GM19351 (cell line): ENCODE results near the gene ALDH1L1.

Source experiments
- ATAC-seq: cut with Tn5 transposase; IDR thresholded peaks from one replicate; pipeline ENCODE4 v1.9.1; 2021; ENCODE audit warnings: mild to moderate bottlenecking, moderate library complexity; ENCODE audit not compliant: unreplicated experiment

The ALDH1L1 gene

DNA sequence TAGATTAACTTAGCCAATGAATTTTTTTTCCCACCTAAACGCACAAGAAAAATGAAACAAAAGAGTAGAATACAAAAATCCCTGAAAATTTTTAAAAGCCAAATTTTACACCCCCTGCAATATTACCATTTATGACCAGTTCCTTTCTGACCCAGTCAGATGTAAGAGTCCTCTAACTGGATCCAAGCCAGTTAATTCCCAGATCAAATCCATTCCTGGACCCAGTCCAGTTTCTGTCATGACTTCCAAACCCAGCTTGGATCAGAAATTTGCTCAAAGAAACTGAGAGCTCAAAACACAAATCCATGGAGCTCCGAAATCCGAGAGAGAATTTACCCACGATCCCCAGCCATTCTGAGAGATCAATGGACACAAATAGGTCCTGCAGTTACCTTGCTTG is 17.0 kb upstream of the ALDH1L1 start:
- no peak for ATAC-seq

DNA sequence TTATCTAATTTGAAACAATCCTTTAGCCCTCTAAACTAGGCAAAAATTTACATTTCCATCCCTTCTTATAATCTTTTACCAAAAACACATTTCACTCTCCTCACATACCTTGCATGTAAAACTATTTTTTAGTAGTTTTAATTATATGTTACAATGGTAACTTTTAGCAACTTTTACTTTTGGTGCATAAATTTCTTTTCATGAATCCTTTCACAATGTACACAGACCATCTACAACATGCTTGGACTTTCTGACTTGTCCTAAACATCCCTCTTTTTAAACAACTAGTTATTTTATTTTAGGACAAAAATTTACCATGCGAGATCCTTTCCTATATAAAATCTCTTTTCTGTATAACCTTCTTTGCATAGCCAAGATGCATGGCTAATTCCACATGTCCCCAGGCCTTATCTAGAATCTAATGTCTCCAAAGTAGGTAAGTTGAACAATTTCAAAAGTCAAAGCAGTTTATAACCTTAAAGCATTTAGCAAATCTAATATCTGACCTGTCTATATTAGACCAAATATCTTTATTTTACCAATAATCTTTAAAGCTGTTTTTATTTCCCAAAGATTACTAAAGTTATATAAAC is 14.4 kb upstream of the ALDH1L1 start:
- no peak for ATAC-seq

DNA sequence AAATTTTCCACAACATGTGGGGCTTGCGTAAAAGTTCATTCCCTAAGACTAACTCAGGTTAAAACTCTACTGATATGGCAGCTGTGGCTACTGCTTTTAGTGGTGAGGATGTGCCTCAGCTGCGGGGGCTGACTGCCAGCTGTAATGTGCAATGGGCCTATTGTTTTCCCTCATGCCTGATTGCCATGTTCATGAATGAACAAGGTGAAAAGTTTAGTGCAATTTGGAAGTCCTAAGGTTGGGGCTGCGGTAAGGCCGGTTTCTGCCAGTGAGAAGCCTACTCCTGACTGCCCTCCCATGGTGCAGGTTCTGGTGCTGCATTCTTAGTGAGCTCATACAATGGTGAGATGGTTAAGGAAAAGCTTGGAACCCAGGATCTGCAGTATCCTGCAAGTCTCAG is 10.9 kb upstream of the ALDH1L1 start:
- no peak for ATAC-seq

DNA sequence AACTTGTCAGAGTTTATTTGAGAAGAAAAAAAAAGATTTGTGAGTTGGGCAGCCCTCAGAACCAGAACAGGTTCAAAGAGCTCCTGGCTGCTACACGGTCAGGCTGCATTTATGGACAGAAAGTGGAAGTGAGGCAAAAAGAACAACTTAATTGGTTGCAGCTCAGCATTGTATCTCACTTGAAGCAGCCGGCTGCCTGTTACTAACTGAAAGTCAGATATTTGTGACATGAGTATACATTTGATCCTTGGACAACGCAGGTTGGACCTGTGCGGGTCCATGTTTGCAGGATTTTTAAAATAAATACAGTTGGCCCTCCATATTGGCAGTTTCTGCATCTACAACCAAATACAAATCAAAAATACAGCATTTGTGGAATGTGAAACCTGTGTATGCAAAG is 7.5 kb upstream of the ALDH1L1 start:
- no peak for ATAC-seq

DNA sequence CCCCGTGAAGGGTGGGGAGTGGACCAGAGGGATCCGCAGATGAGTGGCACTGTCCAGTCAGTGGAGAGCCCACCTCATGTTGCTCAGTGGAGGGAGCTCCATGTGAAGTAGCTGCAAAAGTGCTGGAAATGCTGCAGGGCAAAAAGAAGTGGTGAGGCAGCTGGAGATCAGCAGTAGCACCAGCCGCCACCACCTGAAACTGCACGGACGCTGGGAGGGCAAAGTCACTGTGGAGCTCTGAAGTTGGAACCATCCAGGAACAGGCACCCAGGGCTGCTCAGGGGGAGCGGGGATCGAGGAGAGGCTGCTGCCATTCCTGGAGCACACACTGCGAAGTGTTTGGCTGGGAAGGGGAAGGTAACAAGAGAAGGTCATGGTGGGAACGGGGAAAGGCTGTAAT is 6.4 kb upstream of the ALDH1L1 start:
- ATAC-seq = no peak

DNA sequence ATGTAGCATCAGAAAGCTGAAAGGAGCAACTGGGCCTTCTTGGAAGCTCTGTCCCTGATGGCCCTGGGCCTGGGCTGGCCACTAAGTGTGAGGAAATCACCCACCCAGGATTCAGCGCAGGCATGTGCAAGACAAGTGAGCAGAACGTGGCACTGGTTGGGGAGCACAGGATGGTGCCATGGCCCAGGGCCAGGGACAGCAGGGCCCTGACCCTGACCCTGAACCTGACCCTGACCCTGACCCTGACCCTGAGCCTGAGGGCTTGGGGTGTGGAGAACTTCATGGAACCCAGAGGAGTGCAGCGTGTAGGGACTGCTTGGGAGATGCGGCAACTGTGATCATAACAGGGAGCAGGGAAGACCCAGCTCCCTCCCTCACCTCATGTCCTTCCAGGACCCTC is 5.9 kb upstream of the ALDH1L1 start:
- ATAC-seq = no peak

DNA sequence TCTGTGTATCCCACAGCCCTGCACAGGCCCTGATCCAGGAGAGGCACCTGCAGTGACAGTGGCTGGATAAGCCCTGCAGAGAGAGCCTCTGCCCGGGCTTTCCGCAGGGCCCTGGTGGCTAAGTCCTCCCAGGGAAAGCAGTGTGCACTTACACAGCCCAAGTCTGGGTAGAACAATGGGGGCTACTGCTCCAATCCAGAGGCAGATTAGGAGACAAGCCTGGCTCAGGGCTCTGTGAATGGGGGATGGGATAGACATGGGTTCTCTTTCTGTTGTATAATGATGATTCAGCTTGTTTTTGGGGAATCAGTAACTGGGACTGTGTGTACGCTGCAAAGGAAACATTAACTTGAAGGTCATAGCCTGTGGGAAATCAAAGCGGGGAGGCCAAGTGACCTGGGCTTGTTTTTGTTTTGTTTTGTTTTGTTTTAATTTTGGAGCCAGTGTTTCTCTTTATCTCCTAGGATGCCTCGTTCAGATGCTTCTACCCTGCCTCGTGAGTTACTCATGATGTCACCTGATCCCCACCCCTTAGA is 4.1 kb upstream of the ALDH1L1 start:
- ATAC-seq = no peak

DNA sequence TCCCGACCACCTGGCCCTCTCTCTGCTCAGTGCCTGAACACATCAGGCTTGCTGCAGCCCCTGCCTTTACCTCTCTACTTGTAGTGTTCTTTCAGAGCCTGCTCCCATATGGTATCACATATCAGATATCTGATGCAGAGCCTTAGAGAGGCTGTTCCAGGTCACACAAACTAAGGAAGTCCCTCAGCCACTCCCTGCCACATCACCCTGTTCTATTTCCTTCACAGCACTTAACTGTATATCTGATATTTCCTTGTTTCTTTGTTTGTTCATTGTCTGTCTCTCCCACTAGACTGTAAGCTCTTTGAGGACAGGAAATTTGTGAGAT is 976 bp upstream of the ALDH1L1 start:
- ATAC-seq = no peak

DNA sequence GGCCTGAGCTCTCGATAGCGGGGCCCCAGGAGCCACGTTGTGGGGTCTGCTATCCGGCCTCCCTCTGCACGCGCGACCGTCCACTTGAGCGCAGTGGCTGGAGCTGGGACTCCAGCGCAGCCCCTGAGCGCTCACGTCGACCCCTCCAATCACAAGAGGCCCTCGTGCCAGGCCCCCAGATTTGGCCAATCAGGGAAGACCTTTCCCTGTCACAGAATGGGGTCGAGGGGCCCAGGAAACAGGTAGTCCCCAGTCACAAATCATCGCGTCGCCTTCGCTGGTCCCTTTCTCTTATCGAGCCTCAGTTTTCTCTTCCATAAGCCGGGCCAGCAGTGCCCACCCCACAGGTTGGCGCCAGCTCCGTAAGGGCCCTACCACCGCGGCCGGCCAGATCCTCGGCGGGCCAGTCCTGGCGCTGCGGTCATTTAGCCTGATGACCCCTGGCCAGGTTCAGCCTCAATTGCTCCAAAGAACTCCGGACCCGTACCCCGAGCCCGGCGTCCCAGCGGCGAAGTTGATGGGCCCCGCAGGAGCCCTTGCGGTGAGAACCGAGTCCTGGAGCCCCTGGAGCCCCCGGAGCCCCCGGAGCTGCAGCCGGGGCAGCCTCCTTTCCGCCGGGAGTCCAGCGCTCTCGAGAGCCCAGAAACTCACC is 435 bp downstream of the ALDH1L1 start:
- no peak for ATAC-seq

DNA sequence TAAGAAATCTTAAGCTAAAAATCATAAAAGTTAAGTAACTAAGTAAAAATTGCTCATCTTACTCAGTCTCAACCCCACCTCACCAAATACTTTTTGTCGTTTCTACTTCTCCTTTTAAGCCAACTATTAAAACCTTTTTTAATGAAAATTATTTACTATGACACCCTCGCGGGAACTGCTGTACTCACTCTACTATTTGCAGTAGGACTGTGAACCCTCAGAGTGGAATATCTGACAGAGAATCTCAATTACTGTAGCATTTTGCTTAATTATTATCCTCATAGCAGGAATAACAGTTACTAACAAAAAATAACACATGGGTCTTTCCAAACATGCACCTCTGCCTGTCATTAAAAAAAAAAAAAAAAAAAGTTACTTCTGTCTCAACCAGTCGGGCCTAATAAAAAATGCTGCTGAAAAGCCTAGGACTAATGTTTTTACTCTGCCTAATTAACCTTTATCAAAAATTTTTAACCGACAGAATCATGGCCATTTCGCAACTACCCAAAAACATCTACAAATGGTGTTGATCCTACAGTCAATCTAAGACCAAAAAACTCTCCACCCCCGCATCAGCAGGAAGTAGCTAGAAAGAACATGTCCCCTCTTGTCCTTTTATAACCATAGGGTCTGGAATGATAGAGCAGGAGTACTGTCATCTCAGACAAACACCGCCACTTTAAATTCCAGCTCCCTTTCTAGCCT is 10.2 kb downstream of the ALDH1L1 start:
- no peak for ATAC-seq

DNA sequence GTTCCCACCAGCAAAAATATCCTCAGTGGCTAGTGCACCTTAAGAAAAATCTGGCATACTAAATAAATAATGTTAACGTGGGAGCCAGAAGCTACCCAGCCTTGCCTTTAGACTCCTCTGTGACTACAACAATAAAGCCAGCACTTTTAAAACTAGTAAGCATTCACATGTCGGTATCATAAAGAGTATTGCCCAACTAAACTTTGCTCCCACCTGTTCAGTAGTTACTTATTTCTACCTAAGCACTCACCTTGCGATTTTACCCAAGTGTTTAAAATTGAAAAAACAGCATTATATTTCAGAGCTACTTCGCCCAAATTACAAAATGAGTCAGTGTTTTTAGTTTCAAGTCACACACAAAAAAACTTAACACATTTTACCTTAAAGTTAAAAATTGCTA is 12.8 kb downstream of the ALDH1L1 start:
- no peak for ATAC-seq

DNA sequence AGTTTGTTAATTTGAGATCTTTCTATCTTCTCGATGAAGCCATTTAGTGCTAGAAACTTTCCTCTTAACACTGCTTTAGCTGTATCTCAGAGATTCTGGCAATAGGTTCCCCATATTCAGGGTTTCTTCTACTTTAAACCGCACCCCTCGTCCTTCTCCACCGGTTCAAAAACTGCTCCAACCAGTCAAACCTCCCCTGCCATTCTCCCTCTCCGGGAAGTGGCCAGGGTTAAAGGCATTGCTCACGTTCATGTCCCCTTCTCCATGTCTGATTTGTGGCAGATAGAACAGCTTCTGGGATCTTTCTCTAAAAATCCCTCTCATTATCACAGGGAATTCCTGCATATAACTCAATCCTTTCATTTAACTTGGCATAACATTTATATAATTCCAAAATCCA is 14.4 kb downstream of the ALDH1L1 start:
- no peak for ATAC-seq

DNA sequence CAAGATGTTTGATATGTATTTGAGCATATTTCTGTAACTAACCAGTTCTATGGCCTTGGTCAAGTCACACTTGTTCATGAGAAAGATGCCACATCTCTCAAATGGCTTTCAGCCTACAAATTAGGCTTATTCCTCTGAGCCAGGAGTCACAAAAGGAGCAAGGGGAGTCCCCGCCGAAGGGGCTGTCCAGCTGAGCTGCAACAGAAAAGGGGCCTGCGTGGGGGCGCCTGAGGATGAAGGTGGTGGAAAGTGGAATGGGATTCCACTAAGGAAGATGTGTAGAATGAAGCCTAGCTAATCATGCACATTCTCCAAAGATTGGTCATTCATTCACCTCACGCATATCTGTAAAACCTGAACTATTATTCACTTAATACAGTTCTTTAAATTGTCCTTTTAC is 19.1 kb downstream of the ALDH1L1 start:
- ATAC-seq = no peak

DNA sequence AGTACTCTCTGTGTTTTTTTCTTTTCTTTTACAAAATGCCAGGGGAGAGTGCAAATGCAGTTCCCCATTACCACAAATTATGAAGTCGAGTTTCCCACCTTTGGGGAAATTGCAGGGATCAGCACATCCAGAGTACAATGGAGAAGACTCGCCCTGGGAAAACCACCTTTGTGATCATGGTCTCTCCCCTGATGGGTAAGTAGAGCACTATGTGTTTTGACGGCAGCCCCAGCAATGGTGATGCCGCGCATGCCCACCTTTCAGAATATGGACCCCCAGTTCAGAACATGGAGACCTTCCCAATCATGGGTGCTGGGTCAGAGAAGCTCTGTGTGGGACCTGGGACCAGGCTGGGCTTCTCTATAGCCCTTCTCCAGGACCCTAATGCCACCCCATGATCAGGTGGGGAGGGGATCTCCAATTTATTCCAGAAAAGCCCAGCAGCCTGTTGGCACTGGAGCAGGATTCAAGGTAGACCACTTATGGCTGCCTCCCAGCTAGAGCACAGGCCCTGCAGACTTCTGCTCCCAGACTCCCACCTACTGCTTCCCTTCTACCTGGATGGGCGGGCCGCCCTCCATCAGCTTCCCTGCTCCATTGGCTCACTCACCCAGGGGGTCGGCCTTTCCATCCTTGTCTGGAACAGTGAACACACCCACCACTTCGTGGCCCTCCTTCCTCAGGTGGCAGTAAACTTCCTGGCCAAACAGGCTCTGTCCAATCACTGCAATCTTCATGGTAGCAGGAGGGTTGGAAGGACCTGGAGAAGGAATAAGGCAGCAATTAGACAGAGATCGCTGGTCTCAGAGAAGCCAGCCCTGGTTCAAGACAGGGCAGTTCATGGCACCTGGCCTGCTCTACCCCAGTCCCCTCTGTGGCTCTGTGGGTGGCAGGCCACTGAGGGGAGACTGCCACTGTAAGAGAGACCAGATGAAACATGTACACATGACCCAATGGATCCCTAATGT is 19.9 kb downstream of the ALDH1L1 start:
- no peak for ATAC-seq

DNA sequence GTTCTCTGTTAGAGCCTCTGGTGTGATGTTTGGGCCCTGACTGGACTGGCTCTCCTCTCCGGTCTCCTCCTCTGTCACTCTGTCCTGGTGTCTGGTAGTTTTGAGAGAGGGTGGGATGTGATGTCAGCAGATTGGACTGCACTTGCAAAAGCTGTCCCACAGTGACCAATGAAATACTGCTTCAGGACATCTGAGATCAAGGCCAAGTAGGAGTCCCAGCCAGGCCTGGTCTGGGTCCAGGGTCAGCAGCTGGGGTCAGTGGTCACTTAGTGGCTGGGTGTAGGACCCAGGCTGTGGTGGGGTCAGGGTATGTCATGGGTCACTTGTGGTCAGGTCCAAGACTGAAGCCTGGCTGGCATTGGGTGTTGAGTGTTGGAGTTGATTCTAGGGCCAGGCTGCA is 20.9 kb downstream of the ALDH1L1 start:
- no peak for ATAC-seq

DNA sequence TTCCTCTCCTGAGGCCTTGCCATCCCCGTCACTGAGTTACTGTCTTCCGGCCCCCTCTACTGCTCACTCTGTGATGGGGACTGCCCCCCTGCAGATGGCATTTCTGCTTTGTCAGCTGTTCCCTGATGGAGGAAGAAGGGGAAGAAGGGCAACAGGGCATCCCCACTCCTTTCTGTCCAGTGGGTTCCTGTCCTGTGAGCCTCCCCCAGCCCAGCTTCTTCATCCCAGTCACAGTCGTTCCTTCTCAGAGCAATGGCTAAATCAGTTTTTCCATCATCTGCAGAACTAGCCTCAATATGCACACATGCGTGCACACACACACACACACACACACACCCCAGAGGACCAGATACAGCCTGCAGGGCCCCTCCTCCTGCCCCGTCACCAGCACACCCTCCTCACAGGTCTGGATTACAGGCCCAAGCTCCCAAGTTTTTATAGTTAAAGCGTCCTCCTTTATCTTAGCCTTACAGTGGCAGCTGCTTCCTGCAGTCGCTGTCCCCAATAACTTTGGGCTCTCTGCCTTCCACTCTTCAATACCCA is 21.4 kb downstream of the ALDH1L1 start:
- no peak for ATAC-seq

DNA sequence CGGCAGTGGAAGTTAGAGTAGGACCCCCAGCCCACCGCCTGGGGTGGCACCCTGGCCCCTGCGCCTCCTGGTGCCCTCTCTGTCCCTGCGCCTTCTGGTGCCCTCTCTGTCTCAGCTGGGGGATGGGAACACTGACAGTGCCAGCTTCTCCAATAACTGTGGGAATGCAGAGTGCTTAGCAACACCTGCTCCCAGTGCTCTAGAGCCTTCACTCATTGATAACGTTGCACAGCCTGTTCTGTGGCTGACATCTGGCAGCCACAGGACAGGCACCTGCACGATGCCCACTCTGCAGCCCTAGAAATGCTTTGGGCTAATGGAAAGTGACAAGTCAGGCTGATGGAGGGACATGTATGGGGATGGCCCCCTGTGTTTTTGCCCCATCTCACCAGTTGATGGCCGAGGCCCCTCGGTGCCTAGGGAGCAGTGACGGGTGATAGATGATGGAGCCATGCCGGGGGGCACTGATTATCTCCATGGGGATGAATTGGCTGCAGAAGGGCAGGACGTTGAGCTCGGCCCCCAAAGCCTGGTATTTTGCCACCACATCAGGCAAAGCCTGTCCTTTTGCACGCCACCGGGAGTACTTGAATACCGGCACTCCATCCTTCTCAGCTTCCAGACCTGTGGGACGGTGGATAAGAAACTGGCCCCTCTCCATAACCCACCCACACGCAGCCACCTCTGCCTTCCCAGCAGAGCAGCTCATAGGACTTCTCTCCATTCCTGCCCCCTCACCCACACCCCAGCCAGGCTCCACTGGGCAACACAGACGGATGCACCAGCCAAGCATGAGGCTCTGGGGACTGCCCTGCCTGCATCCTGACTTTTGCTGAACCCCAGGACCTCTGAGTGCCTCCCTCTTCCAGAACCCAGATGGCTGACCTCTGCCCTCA is 22.1 kb downstream of the ALDH1L1 start:
- no peak for ATAC-seq

DNA sequence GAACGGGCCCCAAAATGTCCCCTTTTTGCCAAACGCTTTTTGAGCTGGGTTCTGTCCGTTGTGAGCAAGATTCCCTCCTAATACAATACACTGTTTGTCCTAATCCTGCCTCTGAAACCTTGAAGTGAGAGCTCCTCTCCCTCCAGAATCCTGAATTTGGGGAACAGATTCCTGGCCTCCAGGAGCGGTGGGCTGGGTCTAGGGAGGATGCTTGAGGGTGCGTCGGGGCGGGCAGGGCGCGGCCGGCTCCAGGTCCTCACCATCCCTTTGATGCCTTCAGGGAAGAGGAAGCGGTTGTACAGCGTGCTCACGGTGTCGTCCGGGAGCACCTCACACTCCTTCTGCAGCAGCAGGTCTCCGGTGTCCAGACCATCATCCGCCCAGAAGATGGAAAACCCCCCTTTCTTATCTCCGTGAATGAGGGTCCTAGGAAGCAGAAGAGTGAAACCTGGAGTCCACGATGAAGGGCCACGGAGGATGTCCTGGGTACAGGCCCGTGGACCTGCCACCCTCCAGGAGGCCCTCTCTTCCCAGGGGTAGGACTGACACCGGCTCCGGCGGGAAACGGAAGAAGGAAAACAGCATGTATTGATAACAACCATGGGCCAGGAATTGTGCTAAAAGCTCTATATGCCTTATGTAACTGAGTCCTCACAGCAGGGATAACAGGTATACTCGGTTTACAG is 23.2 kb downstream of the ALDH1L1 start:
- no peak for ATAC-seq

DNA sequence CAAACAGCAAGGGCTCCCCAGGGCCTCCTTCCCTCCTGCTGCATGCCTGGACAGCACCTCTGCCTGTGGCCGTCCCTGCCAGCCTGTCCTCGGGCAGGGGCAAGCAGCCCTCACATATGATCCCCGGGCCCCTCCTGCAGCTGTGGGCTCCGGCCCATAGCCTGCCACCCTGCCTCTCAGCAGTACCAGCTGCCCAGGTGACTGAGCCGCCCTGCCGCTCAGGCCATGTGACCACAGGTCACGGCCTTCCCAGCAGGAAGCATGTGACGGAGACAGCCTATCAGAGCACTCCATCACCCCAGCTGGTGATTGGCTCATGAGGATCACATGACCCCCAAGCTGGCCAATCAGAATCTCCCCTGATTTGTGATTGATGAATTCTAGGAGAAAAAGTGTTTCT is 23.9 kb downstream of the ALDH1L1 start:
- no peak for ATAC-seq
